Stimulated activated CD4-positive, alpha-beta T cell treated with anti-CD3 and anti-CD28 coated beads, TNF-alpha, amount 100 ng/mL, for 1 hour (primary cell): ENCODE data around the gene LIN52.

Source experiments
- DNase-seq, 3 donors: peaks; one replicate each; pipeline ENCODE4 v3.0.0-alpha.2; 2020; ENCODE audit warnings: low read depth in 3 of 3, low spot score in 1 of 3

LIN52 gene

DNA sequence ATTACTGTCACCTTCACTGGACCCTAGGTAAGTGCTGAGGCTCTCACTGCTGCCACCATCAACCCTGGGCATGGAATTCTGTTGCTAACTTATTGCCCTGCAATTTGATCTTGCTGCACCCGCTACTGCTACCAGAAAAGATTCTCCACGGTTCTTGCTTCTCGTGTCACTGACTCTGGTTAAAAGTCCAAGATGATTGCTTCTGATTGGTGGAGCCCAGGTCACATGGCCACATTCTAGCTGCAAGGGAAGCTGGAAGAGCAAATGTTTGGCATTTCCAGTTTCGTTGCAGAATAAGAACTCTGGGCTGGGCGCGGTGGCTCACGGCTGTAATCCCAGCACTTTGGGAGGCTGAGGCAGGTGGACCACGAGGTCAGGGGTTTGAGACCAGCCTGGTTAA, 147.0 kb downstream of the LIN52 start:
- DNase-seq, result no peak

DNA sequence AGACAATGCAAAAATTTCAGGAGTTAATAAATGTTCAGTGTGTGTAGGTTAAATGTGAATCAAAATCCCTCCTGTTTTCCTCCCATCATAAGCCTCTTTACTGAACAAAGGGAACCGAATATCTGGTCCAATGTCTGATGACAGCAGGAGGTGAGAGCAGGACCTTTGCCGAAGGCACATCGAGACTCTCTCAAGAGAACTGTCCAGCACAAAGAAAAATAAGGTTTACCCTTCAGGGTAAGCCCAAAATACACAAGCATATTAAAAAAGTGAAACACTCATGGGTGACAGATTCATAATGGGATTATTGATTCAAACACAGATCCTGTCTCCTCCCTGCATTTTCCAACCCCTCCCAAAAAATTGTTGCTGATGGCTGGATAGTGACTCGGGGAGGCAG, 150.3 kb downstream of the LIN52 start:
- no peak for DNase-seq

DNA sequence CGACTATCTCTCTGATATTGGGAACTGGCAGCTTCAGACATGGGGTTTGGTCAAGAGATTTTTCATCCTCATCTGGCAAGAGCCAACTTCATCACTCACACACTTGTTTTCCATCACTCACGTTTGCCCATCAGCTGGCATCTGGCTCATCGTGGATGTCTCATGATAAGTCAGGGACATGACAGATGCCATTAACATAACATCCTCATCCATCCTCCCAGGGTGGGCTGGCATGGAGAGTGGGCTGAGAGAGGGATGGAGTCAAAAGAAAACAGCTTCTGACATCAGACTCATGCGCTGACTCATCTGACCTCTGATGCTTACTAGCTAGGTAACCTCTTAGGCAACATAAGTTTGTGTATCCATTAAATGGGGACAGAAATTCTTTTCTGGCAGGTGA, 152.7 kb downstream of the LIN52 start:
- DNase-seq, result no peak

DNA sequence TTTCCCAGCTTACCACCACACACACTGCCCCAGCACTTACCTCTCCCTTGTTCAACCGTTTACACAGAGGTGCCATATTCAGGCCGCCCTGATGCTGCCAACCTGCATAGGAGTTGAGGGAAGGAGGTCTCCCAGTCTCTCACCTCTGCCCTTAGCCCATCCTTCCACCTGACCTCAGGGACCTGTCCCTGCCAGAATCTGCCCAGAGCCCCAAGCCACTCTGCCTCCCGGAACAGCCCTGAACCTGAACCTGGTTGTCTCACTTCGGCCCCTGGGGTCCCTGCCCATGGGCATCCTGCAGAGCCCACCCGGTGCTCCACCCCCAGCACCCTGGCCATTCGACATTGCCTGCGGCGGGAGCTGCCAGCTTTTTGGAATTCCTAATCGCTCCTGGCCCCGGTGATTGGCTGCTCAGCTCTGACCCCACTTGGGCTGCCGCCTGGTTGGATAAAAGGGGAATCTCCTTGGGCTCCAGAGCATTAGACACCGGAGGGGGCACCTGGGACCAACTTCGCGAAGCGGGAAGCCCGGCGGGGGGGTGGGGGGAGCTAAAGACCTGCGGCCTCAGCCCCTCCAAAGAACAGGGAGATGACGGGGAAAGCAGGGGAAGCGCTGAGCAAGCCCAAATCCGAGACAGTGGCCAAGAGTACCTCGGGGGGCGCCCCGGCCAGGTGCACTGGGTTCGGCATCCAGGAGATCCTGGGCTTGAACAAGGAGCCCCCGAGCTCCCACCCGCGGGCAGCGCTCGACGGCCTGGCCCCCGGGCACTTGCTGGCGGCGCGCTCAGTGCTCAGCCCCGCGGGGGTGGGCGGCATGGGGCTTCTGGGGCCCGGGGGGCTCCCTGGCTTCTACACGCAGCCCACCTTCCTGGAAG, 154.5 kb downstream of the LIN52 start, which contains the start of gene VSX2:
TSS of gene VSX2 (plus strand) at position 476 of the 874 bp plus-strand sequence. CDS start at position 589, 113 bp downstream.
- DNase-seq, result no peak

DNA sequence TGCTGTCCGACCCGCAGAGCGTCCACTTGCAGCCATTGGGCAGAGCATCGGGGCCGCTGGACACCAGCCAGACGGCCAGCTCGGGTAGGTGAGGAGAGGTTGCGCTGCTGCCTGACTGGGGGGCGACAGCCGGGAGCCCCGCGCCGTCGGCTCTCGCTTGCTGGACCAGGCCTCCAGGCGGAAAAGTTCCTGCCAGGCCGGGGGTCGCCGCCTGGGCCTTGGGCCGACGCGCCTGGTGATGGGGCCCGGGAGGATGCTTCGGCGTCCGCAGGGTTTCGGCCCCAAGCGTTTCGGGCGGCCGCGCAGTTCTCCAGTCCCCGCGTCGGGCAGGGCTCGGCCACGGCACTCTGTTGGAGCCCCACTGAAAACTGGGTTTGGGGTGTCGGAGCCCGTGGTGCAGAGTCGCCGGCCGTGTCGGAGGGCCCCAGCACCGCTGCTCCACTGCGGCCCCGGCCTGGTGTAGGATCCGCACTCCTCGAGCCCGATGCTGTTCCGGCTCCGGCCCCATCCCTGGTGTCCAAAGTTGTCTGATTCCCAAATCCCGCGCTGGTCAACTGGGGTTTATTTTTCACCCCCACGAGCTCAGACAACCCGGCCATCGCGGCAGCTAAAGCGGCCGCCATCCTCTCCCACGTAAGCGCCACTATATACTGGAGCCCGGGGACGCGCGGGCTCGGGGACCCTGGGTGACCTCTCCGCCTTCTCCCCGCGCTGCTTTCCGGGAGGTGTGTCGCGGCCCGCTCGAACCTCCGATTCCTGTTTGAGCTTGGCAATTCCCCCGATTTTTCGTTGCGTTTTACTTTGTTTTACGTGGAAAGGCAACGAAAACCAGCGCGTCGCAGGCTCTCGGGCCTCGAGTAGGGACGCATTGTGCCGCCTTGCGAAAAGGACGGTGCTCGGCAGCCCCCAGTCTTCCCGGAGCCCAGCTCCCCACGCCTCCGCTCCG, 155.4 kb downstream of the LIN52 start:
- DNase-seq, result no peak

DNA sequence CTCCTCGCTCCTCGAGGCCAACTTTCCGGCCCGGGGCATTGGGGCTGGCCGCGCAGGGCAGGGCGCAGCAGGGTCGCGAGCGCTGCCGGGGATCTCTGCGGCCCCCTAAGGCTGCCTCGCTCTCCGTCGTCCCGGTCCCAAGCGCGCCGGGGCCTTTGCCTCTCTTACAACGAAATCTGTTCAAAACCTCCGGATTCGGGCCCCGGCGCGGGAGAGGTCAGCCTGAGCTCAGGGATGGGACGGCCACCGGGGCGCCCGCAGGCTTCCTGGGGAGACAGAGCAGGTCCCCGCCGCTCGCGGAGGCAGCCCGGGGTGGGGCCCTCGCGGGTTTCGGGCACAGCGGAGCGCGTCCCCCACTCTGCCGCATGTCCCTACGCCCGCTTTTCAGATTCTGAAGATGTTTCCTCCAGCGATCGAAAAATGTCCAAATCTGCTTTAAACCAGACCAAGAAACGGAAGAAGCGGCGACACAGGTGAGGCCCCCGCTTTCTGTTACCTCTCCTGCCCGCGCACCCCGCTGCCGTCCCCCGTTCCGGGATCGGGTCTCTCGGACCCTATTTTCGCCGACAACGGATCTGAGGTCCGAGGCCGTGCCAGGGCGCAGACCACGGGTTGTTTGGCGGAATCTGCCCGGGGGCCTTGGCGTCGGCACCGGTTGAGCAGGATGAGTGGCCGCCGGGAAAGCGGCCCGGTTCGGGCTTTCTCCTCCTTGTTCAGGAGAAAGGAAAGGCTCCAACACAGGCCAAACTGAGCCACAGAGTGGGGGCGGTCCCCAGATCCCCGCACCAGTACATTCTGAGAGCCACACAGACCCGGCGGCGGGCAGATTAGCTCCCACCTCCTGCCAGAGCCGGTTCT, 156.3 kb downstream of the LIN52 start:
- no peak for DNase-seq

DNA sequence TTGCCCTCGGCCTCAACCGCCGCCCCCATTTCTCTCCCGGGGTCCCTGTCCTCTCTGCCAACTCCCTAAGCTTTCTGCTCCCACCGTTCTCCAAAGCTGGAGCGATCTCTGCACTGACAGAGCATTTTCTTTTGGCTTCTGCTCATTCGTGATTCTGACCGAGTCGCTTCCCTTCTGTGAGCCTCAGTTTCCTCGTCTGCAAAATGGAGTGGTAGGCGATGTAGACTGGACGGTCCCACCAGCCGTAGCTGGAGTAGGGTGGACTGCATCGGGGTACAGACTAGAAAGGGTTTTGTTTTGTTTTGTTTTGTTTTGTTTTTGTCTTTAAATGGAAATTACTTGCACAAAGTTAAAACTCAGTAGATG, 156.9 kb downstream of the LIN52 start:
- no peak for DNase-seq

DNA sequence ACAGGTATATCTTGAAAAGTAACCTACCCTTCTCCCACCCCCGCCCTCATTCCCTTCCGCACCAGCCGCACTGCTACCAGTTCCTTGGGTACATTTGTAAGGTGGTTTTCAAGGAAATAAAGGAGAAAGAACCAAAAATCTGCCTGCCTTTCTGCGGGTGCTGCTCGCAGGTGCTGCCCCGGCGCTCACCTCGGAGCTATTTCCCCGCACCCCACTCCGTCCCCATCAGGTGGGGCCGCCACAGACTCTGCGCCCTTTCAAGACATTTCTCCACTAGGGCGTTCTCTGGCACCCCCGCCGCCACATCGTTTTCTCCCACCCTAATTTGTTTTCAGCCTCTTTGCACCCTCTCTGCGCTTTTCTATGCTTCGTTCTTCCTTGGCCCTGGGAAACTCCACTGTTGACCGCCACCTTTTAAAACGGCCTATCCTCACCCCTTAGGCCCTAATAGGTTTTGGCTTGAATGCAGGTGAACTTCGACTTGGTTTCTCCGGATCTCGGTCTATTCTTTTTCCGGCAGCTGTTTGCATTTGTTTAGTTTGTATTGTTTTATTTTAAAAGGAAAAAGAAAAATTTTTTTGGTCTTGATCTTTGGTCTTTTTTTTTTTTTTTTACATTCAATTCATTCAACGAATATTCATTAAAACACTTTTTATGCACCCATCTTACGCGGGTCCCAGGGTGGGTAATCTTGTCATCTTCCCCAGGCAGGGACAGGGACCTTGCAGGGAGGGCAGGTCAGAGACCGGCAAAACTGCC, 157.4 kb downstream of the LIN52 start:
- DNase-seq, result no peak

DNA sequence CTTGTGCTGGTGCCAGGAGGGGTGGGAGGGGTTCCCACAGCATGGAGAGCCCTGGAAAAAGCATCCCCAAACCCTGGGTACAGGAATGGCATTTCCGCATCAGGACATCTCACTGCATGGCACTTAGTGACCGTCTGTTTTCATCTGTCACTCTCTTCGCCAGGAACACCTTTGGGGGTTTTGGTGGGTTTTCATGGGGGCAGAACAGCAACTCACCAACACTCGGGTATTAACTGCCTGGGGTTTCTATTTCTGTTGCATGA, 158.0 kb downstream of the LIN52 start:
- DNase-seq, result no peak

DNA sequence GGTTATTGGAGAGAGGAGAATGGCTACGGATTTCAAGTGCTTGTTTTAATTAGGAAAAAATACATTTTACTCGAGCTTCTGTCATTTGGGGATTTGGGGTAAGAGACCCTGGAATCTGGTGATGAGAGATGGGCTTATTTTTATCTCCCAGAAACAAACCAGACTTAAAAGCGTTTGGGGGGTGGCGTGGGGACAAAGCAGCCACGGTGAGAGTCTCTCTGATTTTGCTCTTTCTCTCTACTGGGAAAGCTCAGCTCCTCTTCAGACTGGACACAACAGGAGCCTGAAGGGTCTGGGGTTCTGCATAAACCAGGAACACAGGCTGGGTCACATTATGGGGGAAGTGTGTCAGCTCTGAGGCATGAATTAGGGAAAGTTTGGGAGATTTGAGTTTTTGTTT, 158.3 kb downstream of the LIN52 start:
- no peak for DNase-seq

DNA sequence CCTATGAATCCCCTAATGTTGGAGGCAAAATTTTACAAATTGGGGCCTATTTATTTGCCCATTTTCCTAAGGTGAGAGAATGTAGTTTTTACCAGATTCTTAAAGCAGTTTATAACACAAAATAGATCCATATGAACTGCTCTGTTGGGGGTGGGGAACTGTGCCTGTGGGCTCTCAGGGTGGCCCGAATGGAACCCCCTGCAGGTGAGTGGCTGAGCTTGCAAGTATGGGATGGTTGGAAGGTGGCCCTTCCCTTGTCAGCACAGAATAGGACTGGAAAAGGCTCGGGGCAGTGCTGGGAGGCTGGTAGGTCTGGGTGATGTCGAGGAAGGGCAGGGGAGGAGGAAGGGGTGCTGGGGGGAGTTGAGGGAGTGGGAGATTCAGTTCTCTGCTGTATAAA, 159.4 kb downstream of the LIN52 start:
- no peak for DNase-seq

DNA sequence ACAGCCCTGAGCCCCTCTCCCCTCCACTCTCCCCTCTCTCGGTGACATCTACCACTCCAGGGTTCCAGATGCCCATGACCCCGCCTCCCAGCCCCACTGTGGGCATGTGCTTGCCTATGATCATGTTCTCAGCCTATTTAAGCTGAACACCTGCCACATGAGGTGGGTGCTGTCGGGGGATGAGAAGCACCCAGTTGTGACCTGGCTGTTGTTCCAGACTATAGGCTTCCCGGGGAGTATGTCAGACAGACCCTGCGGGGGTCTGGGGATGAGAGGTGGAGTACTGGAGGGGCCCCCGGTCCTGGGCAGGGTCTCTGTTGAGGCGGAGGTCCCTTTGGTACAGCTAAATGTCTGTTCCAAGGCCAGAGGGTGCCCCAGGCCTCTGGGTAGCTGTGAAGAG, 160.5 kb downstream of the LIN52 start:
- DNase-seq, result no peak

DNA sequence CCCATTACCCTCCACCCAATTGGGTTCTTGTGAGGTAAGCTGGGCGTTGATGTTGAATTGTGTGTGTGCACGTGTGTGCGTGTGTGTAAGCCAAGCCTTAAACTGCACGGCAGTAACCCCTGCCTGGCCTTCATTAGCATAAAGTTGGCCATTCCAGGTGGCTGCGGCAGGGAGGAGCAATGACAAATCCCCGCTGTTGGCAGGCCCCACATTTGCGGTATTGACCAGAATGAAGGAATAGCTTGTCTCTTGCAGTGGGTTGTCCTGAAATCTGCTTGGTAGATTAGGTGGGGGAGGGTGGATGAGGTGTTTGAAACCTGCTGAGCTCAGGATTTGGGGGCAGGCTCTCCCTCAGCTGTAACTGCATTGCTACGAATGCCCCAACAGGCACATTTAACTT, 161.8 kb downstream of the LIN52 start:
- DNase-seq, result no peak

DNA sequence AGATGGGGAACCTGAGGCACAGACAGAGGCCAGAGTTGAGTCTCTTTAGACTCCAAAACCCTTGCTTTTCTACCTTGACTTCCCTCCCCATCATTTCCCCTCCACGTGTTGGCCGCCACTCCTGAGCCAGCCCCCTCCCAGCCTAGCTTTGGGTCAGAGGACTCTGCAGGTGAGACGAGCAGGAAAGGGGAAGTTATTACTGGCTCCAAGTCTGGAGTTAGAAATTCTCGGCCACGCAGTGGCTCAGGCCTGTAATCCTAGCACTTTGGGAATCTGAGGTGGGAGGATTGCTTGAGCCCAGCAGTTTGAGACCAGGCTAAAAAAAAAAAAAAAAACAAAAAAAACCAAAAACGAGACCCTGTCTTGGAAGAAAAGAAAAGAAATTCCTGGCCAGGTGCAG, 163.3 kb downstream of the LIN52 start:
- DNase-seq, result no peak

DNA sequence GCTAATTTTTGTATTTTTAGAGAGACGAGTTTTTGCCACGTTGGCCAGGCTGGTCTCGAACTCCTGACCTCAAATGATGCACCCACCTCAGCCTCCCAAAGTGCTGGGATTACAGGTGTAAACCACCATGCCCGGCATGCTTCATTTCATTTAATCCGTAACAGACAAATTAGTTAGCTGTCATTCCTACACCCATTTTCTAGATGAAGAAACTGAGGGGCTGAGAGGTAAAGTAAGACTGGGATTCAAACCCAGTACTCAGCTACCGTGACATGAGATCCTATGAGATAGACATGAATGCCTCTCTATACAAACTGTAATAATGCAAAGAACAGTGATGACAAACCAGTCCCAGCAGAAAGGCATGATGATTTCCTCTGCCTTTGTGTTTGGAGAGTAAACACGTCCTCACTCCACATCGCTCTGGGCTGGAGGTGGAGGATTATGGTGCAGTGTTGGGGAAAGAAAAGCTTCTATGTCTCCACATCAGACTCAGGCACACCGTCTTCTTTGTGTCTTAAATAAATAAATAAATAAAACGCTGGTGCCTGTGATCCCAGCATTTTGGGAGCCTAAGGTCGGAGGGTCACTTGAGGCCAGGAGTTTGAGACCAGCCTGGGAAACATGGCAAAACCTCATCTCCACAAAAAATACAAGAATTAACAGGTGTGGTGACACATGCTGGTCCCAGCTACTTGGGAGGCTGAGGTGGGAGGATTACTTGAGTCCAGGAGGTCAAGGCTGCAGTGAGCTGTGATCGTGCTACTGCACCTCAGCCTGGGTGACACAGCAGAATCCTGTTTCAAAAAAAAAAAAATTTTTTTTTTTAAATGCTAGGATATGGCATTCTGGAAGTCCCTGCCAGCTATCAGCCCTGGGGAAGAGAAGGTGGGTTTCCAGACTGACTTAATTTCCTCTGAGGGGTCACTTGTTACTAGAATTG, 164.9 kb downstream of the LIN52 start:
- no peak for DNase-seq
